Ishikawa (cell line): ENCODE data around the gene TXNL4B.

Experiments
- EGR1 ChIP-seq: IDR thresholded peaks from 2 replicates; pipeline ENCODE4 v1.6.1; 2012
- EP300 ChIP-seq: IDR thresholded peaks from 2 replicates; pipeline ENCODE4 v1.6.1; 2012; ENCODE audit warnings: borderline replicate concordance
- MAX ChIP-seq: IDR thresholded peaks from 2 replicates; pipeline ENCODE4 v1.6.1; 2012
- RAD21 ChIP-seq: IDR thresholded peaks from 2 replicates; pipeline ENCODE4 v1.6.1; 2012; ENCODE audit warnings: low read depth
- TCF12 ChIP-seq: IDR thresholded peaks from 2 replicates; pipeline ENCODE4 v1.6.1; 2012; ENCODE audit warnings: low read depth
- YY1 ChIP-seq: IDR thresholded peaks from 2 replicates; pipeline ENCODE4 v1.6.1; 2012; ENCODE audit warnings: low read depth

- TF ChIP-seq TCF12 (no peak), YY1 (peak; percentile 97), MAX (peak; percentile 69), RAD21 (no peak), EP300 (0 out of 2 replicates have a peak, but pooled peaks have one; percentile 4), EGR1 (0 out of 2 replicates have a peak, but pooled peaks have one; percentile 46)
These were observed at the start of gene TXNL4B, which contains the start of gene DHX38 for GRCh38 chr16:72093448-72094265.
